ENCODE measurements around the gene CDK8. TPM values are rescaled to one million over a fixed set of nuclear protein-coding genes. Genes with fewer than 3 reads are reported as not detected.

The CDK8 gene
- total RNA-seq, 1 donor from 2014 or later: 30.0 TPM

- Mint-ChIP-seq H3K4me3 (no peak overlapping the region), H3K36me3 (ENCODE audit: low read depth) (peaks cover 10% of the 10 kb centered on the region), H3K9me3 (peaks cover 9% of the 10 kb centered on the region), H3K27ac (ENCODE audit: unreplicated experiment) (no peak overlapping the region), H3K4me1 (peaks cover 23% of the 10 kb centered on the region), H3K27me3 (ENCODE audit: low read depth) (no peaks in the 10 kb centered on the region)
- no peak for DNase-seq (ENCODE audit: low read depth, low spot score)
- TF ChIP-seq, protein P1, sequence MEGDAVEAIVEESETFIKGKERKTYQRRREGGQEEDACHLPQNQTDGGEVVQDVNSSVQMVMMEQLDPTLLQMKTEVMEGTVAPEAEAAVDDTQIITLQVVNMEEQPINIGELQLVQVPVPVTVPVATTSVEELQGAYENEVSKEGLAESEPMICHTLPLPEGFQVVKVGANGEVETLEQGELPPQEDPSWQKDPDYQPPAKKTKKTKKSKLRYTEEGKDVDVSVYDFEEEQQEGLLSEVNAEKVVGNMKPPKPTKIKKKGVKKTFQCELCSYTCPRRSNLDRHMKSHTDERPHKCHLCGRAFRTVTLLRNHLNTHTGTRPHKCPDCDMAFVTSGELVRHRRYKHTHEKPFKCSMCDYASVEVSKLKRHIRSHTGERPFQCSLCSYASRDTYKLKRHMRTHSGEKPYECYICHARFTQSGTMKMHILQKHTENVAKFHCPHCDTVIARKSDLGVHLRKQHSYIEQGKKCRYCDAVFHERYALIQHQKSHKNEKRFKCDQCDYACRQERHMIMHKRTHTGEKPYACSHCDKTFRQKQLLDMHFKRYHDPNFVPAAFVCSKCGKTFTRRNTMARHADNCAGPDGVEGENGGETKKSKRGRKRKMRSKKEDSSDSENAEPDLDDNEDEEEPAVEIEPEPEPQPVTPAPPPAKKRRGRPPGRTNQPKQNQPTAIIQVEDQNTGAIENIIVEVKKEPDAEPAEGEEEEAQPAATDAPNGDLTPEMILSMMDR (conservative IDR thresholded peaks at IDR 0.05): no peak
These were observed 72.6 kb downstream of the CDK8 start for GRCh38 chr13:26326562-26326961.

- Mint-ChIP-seq H3K27me3 (ENCODE audit: low read depth) (no peaks in the 10 kb centered on the region), H3K27ac (ENCODE audit: unreplicated experiment) (no peak overlapping the region), H3K4me3 (no peak overlapping the region), H3K9me3 (peaks cover 9% of the 10 kb centered on the region), H3K4me1 (peaks cover 18% of the 10 kb centered on the region), H3K36me3 (ENCODE audit: low read depth) (peaks cover 10% of the 10 kb centered on the region)
- TF ChIP-seq, protein P1 (conservative IDR thresholded peaks at IDR 0.05): no peak
- no peak for DNase-seq (ENCODE audit: low read depth, low spot score)
These were observed 74.2 kb downstream of the CDK8 start for GRCh38 chr13:26327940-26328725.

DNA sequence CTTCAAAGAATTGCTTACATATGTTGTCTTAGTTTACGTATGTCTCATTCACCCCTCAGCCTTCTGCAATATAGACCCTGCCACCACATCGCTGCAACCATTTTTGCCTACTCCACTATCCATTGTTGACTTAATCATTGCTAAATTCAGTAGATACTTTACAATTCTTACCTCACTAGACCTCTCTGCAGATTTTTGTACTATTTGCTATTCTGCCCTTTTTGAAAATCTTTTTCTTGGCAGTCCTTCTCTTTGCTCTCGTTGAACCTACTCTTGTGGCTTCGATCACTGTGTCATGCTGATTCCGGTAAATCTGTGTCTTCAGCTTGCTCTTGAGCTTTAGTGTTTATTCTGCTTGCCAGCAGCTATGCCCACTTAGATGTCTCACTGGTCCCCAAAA is 81.2 kb downstream of the CDK8 start:
- TF ChIP-seq, protein P1 (conservative IDR thresholded peaks at IDR 0.05): no peak
- peaks cover 3% of the 10 kb centered on the region for H3K9me3 Mint-ChIP-seq
- H3K27me3 Mint-ChIP-seq (ENCODE audit: low read depth): no peaks in the 10 kb centered on the region
- peaks cover 6% of the 10 kb centered on the region for H3K36me3 Mint-ChIP-seq (ENCODE audit: low read depth)
- H3K4me1 Mint-ChIP-seq: peaks cover 14% of the 10 kb centered on the region
- H3K4me3 Mint-ChIP-seq: no peak overlapping the region
- no peak for DNase-seq (ENCODE audit: low read depth, low spot score)
- H3K27ac Mint-ChIP-seq (ENCODE audit: unreplicated experiment): peak overlapping the region; percentile 20

GRCh38 chr13:26340807-26341206 is 86.9 kb downstream of the CDK8 start:
- H3K27ac Mint-ChIP-seq (ENCODE audit: unreplicated experiment): no peak overlapping the region
- peaks cover 2% of the 10 kb centered on the region for H3K36me3 Mint-ChIP-seq (ENCODE audit: low read depth)
- H3K4me3 Mint-ChIP-seq: no peak overlapping the region
- no peaks in the 10 kb centered on the region for H3K27me3 Mint-ChIP-seq (ENCODE audit: low read depth)
- no peaks in the 10 kb centered on the region for H3K4me1 Mint-ChIP-seq
- TF ChIP-seq, protein P1 (conservative IDR thresholded peaks at IDR 0.05): no peak
- DNase-seq (ENCODE audit: low read depth, low spot score): no peak
- no peaks in the 10 kb centered on the region for H3K9me3 Mint-ChIP-seq

DNA sequence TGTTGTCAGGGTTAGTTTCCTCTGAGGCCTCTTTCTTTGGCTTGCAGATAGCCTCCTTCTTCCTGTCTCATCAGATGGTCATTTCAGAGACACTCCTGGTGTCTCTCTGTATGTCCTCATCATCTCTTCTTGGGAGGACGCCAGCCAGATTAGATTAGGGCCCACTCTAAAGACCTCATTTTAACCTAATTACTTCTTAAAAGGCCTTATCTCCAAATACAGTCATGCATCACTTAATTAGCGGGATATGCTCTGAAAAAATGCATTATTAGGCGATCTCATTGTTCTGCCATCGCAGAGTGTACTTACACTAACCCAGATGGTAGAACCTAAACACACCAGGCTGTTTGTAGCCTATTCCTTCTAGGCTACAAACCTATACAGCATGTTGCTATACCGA is 89.0 kb downstream of the CDK8 start:
- no peak overlapping the region for H3K27ac Mint-ChIP-seq (ENCODE audit: unreplicated experiment)
- TF ChIP-seq, protein P1 (conservative IDR thresholded peaks at IDR 0.05): no peak
- peaks cover 2% of the 10 kb centered on the region for H3K36me3 Mint-ChIP-seq (ENCODE audit: low read depth)
- H3K4me1 Mint-ChIP-seq: no peaks in the 10 kb centered on the region
- no peak overlapping the region for H3K4me3 Mint-ChIP-seq
- no peaks in the 10 kb centered on the region for H3K27me3 Mint-ChIP-seq (ENCODE audit: low read depth)
- no peak for DNase-seq (ENCODE audit: low read depth, low spot score)
- H3K9me3 Mint-ChIP-seq: no peaks in the 10 kb centered on the region

Data from neural crest cell (in vitro differentiated cells).